Fibroblast of skin of left quadriceps (primary cell): ENCODE measurements around the gene SSTR5.

ENCODE experiments used
- DNase-seq, 2 experiments: peaks; one replicate each; pipeline ENCODE4 v3.0.0-alpha.2; 2013; ENCODE audit warnings: low read depth in 2 of 2

Gene SSTR5

GRCh38 chr16:1122398-1122765 is 49.8 kb downstream of the SSTR5 start:
- DNase-seq = no peak

GRCh38 chr16:1123525-1124230 is 51.1 kb downstream of the SSTR5 start:
- DNase-seq = no peak

GRCh38 chr16:1124291-1124690 is 51.7 kb downstream of the SSTR5 start:
- DNase-seq = no peak

- DNase-seq = no peak
Observed at GRCh38 chr16:1124795-1125194, 52.2 kb downstream of the SSTR5 start.

GRCh38 chr16:1125471-1125870 is 52.9 kb downstream of the SSTR5 start:
- no peak for DNase-seq

- DNase-seq = no peak
Observed at GRCh38 chr16:1126044-1126443, 53.5 kb downstream of the SSTR5 start.

- DNase-seq = no peak
Observed at GRCh38 chr16:1126586-1126985, 54.0 kb downstream of the SSTR5 start.

GRCh38 chr16:1127101-1127500 is 54.6 kb downstream of the SSTR5 start:
- no peak for DNase-seq

- no peak for DNase-seq
Observed at GRCh38 chr16:1127971-1128715, 55.6 kb downstream of the SSTR5 start.

- no peak for DNase-seq
Observed at GRCh38 chr16:1129106-1129960, 56.8 kb downstream of the SSTR5 start.

- no peak for DNase-seq
Observed at GRCh38 chr16:1130382-1130781, 57.8 kb downstream of the SSTR5 start.
